Measurements from ENCODE around the gene MAML2. TPM values are rescaled to one million over a fixed set of nuclear protein-coding genes. Genes with fewer than 3 reads are reported as not detected.

The MAML2 gene
- total RNA-seq, 1 donor from 2014 or later: 8.0 TPM

GRCh38 chr11:96106645-96107044 lies 236.3 kb downstream of the MAML2 start:
- no peak for DNase-seq (ENCODE audit: low read depth)

GRCh38 chr11:96105944-96106343 lies 237.1 kb downstream of the MAML2 start:
- DNase-seq (ENCODE audit: low read depth): no peak

DNA sequence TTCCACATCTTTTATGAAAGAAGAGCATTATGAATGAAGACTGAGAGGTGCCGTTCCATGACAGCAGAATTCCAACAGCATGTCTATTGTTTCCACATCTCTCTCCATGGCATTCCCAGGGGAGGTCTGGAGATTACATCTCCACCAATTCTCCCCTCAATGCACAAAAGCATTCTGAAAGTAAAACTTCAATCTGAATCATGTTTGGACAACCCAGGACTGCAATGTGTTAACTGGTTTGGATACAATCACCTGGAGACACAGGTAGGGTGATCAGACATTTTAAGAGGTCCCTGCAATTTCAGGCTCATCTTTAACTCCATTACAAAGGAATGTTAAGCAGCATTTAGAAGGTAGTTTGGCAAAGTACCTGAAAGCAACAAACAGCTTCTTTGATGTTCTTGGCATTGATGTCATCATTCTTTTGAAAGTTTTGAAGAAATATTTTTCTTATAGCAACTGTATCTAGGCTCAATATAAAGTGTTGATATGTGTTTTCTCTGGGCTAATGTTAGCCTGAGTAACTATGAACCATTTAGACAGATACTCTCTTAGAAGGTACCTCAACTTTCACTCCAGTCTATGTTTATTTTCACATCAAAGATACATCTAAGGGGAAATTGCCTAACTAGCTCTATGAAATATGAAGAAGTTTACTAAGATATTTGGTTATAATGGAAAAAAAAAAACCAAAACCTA lies 237.6 kb downstream of the MAML2 start:
- peak; percentile 15 for DNase-seq (ENCODE audit: low read depth)

DNA sequence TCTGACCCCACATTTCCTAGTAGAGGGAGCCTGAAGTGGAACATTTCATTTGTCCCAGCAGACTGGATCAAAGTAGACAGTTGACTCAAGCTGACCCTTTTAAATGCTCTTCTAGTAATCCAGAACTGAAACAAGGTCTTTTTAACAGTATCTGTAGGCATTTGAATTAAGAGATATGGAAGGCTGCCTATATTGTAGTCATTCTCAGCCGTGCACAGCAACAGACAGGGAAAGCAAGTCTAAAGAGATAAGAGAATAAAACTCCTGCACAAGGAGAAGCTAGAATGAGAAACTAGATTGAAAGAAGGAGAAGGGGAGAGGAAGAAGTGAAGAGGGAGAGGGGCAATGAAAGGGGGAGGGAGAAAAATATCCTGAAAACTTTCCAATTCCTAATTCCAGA lies 238.5 kb downstream of the MAML2 start:
- DNase-seq (ENCODE audit: low read depth): no peak

- no peak for DNase-seq (ENCODE audit: low read depth)
Observed at GRCh38 chr11:96103721-96104120, 239.3 kb downstream of the MAML2 start.

DNA sequence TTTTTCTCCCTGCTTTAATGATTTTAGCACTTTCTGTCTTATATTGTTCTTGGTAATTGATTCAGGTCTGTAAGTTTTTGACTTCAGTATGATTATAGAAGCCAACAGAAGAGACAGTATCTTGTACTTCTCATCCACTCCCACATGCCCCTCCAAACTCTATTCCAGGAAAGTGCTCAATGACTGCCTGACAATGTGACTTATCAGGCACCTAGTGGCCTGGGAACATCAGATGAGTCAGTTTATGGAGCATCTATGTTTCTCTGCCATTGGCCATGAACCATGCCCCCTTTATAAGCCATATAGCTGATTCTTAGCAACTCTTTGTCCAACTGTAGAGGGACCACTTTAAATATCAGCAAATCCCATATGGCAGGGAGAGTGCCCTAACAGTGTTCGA lies 239.9 kb downstream of the MAML2 start:
- DNase-seq (ENCODE audit: low read depth): no peak

DNA sequence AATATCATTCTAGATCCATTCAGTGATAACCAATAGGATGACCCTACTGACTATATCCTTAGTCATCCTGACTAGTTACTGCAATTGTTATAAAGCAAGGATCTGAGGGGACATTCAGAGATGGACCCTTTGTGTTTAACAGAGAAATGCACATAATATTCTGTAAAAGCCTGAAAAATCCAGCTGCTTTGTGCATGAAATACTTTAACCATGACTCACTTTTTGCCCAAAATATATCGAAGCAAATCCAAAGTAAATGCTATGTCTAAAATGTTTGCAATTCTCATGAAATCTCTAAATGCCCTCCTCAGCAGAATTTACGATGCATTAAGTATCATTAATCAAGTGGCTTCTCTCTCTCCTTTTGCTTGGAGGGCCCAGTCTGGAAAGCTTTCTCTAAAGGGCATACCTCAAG lies 240.3 kb downstream of the MAML2 start:
- DNase-seq (ENCODE audit: low read depth): peak; percentile 35

DNA sequence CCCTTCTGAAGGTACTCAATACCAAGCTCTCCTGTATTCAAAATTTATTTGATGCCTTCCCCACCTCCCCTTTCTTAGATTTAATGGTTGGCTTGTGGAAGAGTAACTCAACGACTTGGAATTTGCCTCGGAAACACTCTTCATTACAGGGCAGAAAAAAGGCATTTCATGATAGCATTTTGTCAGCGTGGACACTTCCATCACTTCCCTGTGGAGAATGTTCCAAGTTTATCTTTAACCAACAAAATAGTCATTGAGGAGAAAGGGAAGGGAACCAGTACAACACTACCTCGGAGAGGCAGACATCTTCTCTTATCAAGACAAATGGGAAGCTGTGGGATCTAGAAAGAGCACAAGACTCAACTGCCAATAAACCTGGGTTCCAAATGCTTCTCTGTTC lies 241.8 kb downstream of the MAML2 start:
- DNase-seq (ENCODE audit: low read depth): no peak

- DNase-seq (ENCODE audit: low read depth): peak; percentile 23
Observed at GRCh38 chr11:96098511-96099241, 244.3 kb downstream of the MAML2 start.

DNA sequence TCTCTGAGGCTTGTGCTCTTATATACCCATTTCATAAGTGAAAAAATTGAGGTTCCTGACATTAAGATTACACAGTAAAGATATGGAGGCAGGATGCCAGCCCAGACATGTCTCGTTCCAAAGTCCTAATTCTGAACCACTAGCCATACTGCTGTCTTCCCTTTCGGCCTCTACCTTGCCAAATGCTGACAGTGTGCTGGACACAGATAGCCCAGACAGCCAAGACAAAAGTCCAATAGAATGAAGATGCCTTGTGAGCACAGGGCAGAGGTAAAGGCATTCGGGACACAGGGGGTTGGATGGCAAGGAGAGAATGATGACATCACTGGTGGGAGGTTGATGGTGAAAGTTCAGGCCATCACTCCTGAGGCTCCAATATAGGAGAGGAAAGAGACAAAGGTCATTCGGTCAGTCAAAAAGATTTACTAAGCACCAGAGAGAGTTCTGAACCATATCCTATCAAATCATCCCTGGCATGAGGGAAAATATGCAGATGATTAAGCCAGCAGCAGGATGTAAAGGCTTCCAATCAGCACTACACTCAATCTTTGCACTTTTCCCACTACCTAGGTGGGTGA lies 245.1 kb downstream of the MAML2 start:
- DNase-seq (ENCODE audit: low read depth): no peak

GRCh38 chr11:96096360-96096759 lies 246.6 kb downstream of the MAML2 start:
- DNase-seq (ENCODE audit: low read depth): no peak

- DNase-seq (ENCODE audit: low read depth): no peak
Observed at GRCh38 chr11:96095884-96096303, 247.1 kb downstream of the MAML2 start.

DNA sequence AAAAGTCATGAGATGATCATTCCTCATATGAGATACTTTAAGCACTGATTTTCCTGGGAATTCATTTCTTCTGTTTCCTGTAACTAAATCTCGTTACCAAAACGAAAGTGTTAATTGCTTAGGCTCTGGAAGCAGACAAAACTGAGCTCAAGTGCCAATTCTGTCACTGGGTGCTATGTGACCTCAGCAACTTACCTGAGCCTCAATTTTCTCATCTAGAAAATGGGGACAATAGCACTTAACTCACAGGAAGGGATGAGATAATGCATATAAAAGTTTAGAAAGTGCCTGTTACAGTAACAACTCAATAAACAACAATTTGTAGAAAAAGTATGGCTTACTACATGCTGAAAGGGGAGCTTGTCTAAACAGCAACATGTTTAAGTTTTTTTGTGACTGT lies 248.8 kb downstream of the MAML2 start:
- DNase-seq (ENCODE audit: low read depth): no peak

DNA sequence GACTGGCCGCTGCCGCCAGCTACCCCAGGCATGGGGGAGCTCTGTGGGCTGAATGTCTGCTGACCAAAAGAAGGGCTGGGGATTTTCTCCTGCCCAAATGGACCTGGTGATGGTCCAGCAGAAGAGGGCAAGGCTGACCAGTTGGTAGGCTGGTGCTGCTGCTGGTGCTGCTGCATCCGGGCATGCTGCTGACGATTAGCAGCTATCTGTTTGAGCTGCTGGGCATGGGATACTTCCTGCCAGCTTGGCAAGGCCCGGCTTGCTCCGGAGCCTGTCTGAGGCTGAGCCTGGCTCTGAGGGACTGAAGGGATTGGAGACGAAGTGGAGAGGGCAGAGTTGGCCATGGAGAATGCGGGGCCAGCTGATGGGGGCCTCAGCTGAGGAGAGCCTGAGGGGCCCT lies 250.5 kb downstream of the MAML2 start:
- DNase-seq (ENCODE audit: low read depth): no peak

DNA sequence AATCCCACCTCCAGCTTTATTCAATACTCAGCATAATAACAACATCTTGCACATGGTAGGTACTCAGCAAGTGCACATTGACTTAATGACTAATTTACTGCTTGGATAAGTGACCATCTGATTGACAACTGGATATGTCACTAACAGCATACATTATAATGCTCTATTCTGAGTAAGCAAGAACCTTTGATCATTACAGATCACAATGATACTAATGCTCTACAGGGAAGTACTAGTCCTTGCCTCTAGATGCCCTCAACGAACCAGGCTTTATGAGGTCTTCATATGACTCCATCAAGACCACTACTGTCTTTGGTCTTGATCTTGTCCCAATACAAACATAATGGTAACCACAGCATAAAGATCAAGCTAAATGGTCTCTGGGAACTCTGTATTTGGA lies 251.5 kb downstream of the MAML2 start:
- peak; percentile 13 for DNase-seq (ENCODE audit: low read depth)

- DNase-seq (ENCODE audit: low read depth): peak; percentile 78
Observed at GRCh38 chr11:96090711-96091110, 252.3 kb downstream of the MAML2 start.

GRCh38 chr11:96088914-96089313 lies 254.1 kb downstream of the MAML2 start:
- DNase-seq (ENCODE audit: low read depth): no peak

- no peak for DNase-seq (ENCODE audit: low read depth)
Observed at GRCh38 chr11:96086111-96086510, 256.9 kb downstream of the MAML2 start.

DNA sequence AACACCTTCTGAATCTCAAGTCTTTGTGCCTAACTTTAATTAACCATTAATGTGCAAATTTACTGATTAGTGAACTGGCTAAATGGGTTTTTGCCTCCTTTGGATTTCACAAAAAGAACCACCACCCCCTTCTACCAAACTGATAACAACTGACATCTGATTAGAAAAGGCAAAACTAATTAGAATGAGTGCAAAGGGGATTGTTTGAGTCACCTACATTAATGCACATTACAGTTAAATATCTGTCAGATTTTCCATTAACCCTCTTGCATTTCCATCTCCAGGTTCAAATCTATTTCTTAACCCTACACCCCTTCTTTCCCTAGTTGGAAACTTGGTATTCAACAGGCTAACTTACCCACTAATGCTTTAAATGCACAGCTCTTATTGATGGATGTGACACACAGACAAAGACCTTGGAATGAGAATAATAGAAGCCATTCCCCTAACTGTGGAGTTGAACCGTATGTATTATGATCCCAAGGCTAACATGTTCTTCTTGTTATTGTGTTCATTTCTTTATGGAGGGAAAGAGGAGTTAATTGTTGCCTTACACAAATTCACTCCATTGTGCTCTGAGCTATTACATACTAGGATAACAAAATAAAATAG lies 257.6 kb downstream of the MAML2 start:
- no peak for DNase-seq (ENCODE audit: low read depth)

GRCh38 chr11:96084610-96085318 lies 258.2 kb downstream of the MAML2 start:
- no peak for DNase-seq (ENCODE audit: low read depth)

DNA sequence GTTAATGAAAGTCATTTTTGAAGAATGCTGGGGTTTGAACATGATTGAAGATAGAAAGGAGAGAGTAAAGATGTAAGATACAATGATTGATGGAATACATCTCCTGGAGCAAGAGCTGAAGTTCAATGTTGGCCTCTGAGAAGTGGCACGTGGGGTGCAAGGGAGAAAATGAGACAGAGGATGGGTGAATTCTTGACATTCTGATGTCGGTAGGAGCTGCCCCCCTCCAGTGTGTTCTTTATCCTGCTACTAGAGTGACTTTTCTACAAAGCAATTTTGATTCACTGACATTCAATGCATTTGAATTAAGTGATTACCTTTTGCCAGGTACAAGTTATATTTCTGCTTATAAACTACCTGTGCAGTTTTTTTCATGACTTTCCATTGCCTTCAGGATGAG lies 260.1 kb downstream of the MAML2 start:
- no peak for DNase-seq (ENCODE audit: low read depth)
